Panc1 (cell line): Measurements from ENCODE around the gene RELA. TPM values are rescaled to one million over a fixed set of nuclear protein-coding genes. Genes with fewer than 3 reads are reported as not detected.

ENCODE experiments used
- ATAC-seq: fragments of 200-7000 bp; cut with Tn5 transposase; 2 replicates; pipeline ENCODE4 v1.9.1; 2020; ENCODE audit warnings: mild to moderate bottlenecking, moderate library complexity
- BruUV-seq: library from RNA; stranded (reverse); fragments of 400-500 nt; replicated peaks from 2 replicates; lab custom pipeline; 2021; lab: Mats Ljungman, UMichigan
- CTCF ChIA-PET: fragments of 300-600 bp; sonication (Branson Sonifier 250); formaldehyde crosslinking; loops from one replicate; lab custom pipeline; 2022; ENCODE audit warnings: antibody characterized with exemption; lab: Charles Lee
- POLR2A ChIA-PET: fragments of 300-600 bp; sonication (Branson Sonifier 250); formaldehyde crosslinking; loops from one replicate; lab custom pipeline; 2022; ENCODE audit warnings: antibody characterized with exemption; lab: Charles Lee
- DNase-seq: peaks from one replicate; pipeline ENCODE4 v3.0.0-alpha.2; 2010; ENCODE audit warnings: low read depth, low spot score
- H3K27ac ChIP-seq: 2 replicates; pipeline ENCODE4 v1.5.1; 2011; ENCODE audit warnings: mild to moderate bottlenecking, low read length, inconsistent platforms
- H3K27me3 ChIP-seq: fragments of 200-500 bp; sonication (Bioruptor generic); 2 replicates; pipeline ENCODE4 v1.6.0; 2014; ENCODE audit warnings: low read length, inconsistent platforms; ENCODE audit not compliant: control insufficient read depth, insufficient read depth
- H3K36me3 ChIP-seq: fragments of 200-500 bp; sonication (Bioruptor generic); 2 replicates; pipeline ENCODE4 v1.5.1; 2014; ENCODE audit warnings: inconsistent platforms, mild to moderate bottlenecking, low read length, moderate library complexity; ENCODE audit not compliant: control insufficient read depth, insufficient read depth
- H3K4me1 ChIP-seq: 2 replicates; pipeline ENCODE4 v1.5.1; 2011; ENCODE audit warnings: inconsistent platforms, mild to moderate bottlenecking, low read length, moderate library complexity; ENCODE audit not compliant: control insufficient read depth, insufficient read depth
- H3K4me3 ChIP-seq, 2 experiments: 2 replicates each; pipeline ENCODE4 v1.5.1; 2011 to 2012; ENCODE audit warnings: low read depth in 2 of 2, low read length in 2 of 2, mild to moderate bottlenecking in 2 of 2, inconsistent platforms in 1 of 2, moderate library complexity in 1 of 2
- H3K9me3 ChIP-seq: fragments of 200-500 bp; sonication (Bioruptor generic); 2 replicates; pipeline ENCODE4 v1.5.1; 2014; ENCODE audit warnings: low read depth, mild to moderate bottlenecking, inconsistent platforms, low read length, moderate library complexity; ENCODE audit not compliant: control insufficient read depth, insufficient read depth
- POLR2AphosphoS5 ChIP-seq: IDR thresholded peaks from 2 replicates; pipeline ENCODE4 v1.6.1; 2012; ENCODE audit warnings: mild to moderate bottlenecking, low read depth, low read length, moderate library complexity
- SIN3A ChIP-seq: IDR thresholded peaks from 2 replicates; pipeline ENCODE4 v1.6.1; 2012; ENCODE audit warnings: low read depth, mild to moderate bottlenecking, low read length, moderate library complexity, borderline replicate concordance; ENCODE audit not compliant: insufficient read depth
- TCF7L2 ChIP-seq: IDR thresholded peaks from 2 replicates; pipeline ENCODE4 v1.6.1; 2011; ENCODE audit warnings: mild to moderate bottlenecking, low read depth, low read length, inconsistent platforms
- in situ Hi-C: cut with HindIII; loops from 2 replicates; pipeline ENCODE4 v1.10.0; 2016; ENCODE audit warnings: low sequenced_read_pairs, low pct_unique_long_range_greater_than_20kb
- intact Hi-C: fragments of 100-400 bp; cut with micrococcal nuclease; formaldehyde crosslinking; loops from one replicate; pipeline ENCODE4 v1.10.0; 2022; ENCODE audit not compliant: unreplicated experiment
- total RNA-seq: library from RNA; stranded (reverse); gene quantifications from one replicate; pipeline ENCODE4 v1.2.1, GENCODE V29; 2021; ENCODE audit not compliant: unreplicated experiment
- TF ChIP-seq, protein P1 (sequence below), 2 experiments: IDR thresholded peaks; 2 replicates each; pipeline ENCODE4 v1.6.1; 2011 to 2012; ENCODE audit warnings: low read depth in 2 of 2, control low read depth in 1 of 2, low read length in 1 of 2, mild to moderate bottlenecking in 1 of 2, moderate library complexity in 1 of 2; ENCODE audit not compliant: insufficient read depth in 1 of 2
- TF ChIP-seq, protein P2 (sequence below): fragments of 450-650 bp; IDR thresholded peaks from 2 replicates; pipeline ENCODE4 v1.5.1; 2017; ENCODE audit warnings: mild to moderate bottlenecking

RELA gene
- total RNA-seq, 1 experiment from 2014 or later: 141 TPM

DNA sequence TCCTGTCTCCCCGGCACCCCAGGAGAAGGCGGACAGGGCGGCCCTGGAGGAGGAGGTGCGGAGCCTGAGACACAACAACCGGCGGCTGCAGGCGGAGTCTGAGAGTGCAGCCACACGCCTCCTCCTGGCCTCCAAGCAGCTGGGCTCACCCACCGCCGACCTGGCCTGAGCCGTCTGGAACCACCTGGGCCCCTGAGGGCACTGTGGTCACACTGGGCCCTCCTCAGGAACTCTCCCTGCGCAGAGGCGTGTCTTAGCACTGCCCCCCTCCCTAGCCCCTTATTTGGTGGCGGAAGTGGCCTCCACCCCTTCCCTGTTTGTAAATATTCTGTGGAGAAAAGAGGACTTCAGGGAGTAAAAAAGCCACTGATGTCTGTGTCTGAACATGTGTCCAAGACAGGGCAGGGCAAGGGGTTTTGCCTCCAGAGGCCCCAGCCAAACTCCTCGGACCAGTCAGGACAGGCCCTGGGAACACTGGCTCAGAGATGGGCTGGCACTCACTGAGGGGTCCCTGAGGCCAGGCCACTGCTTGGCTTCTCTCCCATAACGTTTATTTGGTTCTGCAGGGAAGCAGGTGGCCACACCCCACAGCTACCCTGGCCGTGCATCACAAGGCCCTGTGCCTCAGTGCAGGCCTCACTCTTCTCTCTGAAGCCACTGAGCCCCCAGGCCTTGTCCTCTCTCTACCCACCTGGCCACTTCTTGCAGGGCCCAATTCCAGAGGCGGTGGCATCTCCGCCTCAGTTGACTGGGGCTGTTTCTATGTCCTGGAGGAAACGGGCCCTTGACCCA is 12.0 kb downstream of the RELA start:
- in situ Hi-C loops: no loop called here
- intact Hi-C loops: no loop called here
- Histone ChIP-seq H3K4me3 (no peak overlapping the region), H3K36me3 (no peaks in the 10 kb centered on the region), H3K9me3 (no peaks in the 10 kb centered on the region), H3K27me3 (no peaks in the 10 kb centered on the region), H3K27ac (peak overlapping the region; percentile 95; the same call in 1 of the 2 replicates), H3K4me1 (peaks cover 21% of the 10 kb centered on the region)
- no peak for TF ChIP-seq POLR2AphosphoS5
- TF ChIP-seq SIN3A: no peak
- TF ChIP-seq, protein P1, sequence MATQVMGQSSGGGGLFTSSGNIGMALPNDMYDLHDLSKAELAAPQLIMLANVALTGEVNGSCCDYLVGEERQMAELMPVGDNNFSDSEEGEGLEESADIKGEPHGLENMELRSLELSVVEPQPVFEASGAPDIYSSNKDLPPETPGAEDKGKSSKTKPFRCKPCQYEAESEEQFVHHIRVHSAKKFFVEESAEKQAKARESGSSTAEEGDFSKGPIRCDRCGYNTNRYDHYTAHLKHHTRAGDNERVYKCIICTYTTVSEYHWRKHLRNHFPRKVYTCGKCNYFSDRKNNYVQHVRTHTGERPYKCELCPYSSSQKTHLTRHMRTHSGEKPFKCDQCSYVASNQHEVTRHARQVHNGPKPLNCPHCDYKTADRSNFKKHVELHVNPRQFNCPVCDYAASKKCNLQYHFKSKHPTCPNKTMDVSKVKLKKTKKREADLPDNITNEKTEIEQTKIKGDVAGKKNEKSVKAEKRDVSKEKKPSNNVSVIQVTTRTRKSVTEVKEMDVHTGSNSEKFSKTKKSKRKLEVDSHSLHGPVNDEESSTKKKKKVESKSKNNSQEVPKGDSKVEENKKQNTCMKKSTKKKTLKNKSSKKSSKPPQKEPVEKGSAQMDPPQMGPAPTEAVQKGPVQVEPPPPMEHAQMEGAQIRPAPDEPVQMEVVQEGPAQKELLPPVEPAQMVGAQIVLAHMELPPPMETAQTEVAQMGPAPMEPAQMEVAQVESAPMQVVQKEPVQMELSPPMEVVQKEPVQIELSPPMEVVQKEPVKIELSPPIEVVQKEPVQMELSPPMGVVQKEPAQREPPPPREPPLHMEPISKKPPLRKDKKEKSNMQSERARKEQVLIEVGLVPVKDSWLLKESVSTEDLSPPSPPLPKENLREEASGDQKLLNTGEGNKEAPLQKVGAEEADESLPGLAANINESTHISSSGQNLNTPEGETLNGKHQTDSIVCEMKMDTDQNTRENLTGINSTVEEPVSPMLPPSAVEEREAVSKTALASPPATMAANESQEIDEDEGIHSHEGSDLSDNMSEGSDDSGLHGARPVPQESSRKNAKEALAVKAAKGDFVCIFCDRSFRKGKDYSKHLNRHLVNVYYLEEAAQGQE (IDR thresholded peaks at IDR 0.05; ENCODE audit: insufficient read depth in 1 of 2, low read depth in 2 of 2, low read length in 1 of 2): no peak
- TF ChIP-seq TCF7L2: no peak
- TF ChIP-seq, protein P2, sequence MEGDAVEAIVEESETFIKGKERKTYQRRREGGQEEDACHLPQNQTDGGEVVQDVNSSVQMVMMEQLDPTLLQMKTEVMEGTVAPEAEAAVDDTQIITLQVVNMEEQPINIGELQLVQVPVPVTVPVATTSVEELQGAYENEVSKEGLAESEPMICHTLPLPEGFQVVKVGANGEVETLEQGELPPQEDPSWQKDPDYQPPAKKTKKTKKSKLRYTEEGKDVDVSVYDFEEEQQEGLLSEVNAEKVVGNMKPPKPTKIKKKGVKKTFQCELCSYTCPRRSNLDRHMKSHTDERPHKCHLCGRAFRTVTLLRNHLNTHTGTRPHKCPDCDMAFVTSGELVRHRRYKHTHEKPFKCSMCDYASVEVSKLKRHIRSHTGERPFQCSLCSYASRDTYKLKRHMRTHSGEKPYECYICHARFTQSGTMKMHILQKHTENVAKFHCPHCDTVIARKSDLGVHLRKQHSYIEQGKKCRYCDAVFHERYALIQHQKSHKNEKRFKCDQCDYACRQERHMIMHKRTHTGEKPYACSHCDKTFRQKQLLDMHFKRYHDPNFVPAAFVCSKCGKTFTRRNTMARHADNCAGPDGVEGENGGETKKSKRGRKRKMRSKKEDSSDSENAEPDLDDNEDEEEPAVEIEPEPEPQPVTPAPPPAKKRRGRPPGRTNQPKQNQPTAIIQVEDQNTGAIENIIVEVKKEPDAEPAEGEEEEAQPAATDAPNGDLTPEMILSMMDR: no peak
- no TSS peak for BruUV-seq
- ChIA-PET POLR2A (interaction anchor here (0.5 kb wide), 1 partner anchor 317 kb away, joined by 3 read pairs; no protein-coding TSS in a partner anchor), CTCF (no interaction called here)
- ATAC-seq (no peak), DNase-seq (no peak)

- ATAC-seq (no peak), DNase-seq (no peak)
- H3K9me3 ChIP-seq: no peaks in the 10 kb centered on the region
- CTCF ChIA-PET: no interaction called here
- no peak overlapping the region for H3K27ac ChIP-seq
- POLR2A ChIA-PET: no interaction called here
- peaks cover 21% of the 10 kb centered on the region for H3K4me1 ChIP-seq
- no peaks in the 10 kb centered on the region for H3K27me3 ChIP-seq
- H3K4me3 ChIP-seq: no peak overlapping the region
- no TSS peak for BruUV-seq
- no peaks in the 10 kb centered on the region for H3K36me3 ChIP-seq
- intact Hi-C loops: no loop called here
- TF ChIP-seq SIN3A (no peak), POLR2AphosphoS5 (no peak)
- TF ChIP-seq, protein P1 (IDR thresholded peaks at IDR 0.05; ENCODE audit: insufficient read depth in 1 of 2, low read depth in 2 of 2, low read length in 1 of 2): no peak
- in situ Hi-C loops: no loop called here
These were observed 12.8 kb downstream of the RELA start for GRCh38 chr11:65649656-65650546.
